Activated T-cell treated with anti-CD3 and anti-CD28 coated beads for 48 hours (primary cell): ENCODE measurements around the gene KCP.
"Not testable (repeated sequence)": the region's sequence is repeated elsewhere in the genome, so short reads cannot be mapped to it uniquely, and the experiment has no call there.

Source experiments
- DNase-seq: peaks from one replicate; pipeline ENCODE4 v3.0.0-alpha.2; 2020; ENCODE audit warnings: low read depth

Gene KCP

GRCh38 chr7:128921866-128922440, 11.4 kb upstream of the KCP start:
- DNase-seq = no peak

GRCh38 chr7:128920913-128921582, 10.5 kb upstream of the KCP start:
- DNase-seq = no peak

- no peak for DNase-seq
Observed at GRCh38 chr7:128919881-128920799, 9.6 kb upstream of the KCP start.

- DNase-seq = no peak
Observed at GRCh38 chr7:128919241-128919640, 8.7 kb upstream of the KCP start.

- DNase-seq = no peak
Observed at GRCh38 chr7:128918016-128918665, 7.6 kb upstream of the KCP start.

- DNase-seq = no peak
Observed at GRCh38 chr7:128917122-128917521, 6.6 kb upstream of the KCP start.

GRCh38 chr7:128916643-128916915, 6.1 kb upstream of the KCP start:
- no peak for DNase-seq

GRCh38 chr7:128915841-128916642, 5.5 kb upstream of the KCP start:
- no peak for DNase-seq

- no peak for DNase-seq
Observed at GRCh38 chr7:128915271-128915819, 4.8 kb upstream of the KCP start.

- no peak for DNase-seq
Observed at GRCh38 chr7:128914566-128915151, 4.2 kb upstream of the KCP start.

- DNase-seq = no peak
Observed at GRCh38 chr7:128913870-128914565, 3.5 kb upstream of the KCP start.

- DNase-seq = not testable (repeated sequence)
Observed at GRCh38 chr7:128912709-128913495, 2.4 kb upstream of the KCP start.

- DNase-seq = no peak
Observed at GRCh38 chr7:128912281-128912680, 1.8 kb upstream of the KCP start.

- no peak for DNase-seq
Observed at GRCh38 chr7:128911423-128912031, 1.0 kb upstream of the KCP start.

GRCh38 chr7:128909625-128910568, 612 bp downstream of the KCP start:
- no peak for DNase-seq

GRCh38 chr7:128908750-128909624, 1.5 kb downstream of the KCP start:
- no peak for DNase-seq
